Natural killer cell (primary cell): Measurements from ENCODE around the gene IL17F. TPM values are rescaled to one million over a fixed set of nuclear protein-coding genes. Genes with fewer than 3 reads are reported as not detected.

Experiments
- ATAC-seq, 3 donors: fragments of 150-1000 bp in 2 of 3; fragments of 200-7000 bp in 1 of 3; cut with Tn5 transposase; 1 replicate in 1 of 3; 2 replicates in 2 of 3; pipeline ENCODE4 v1.10.0; 2021; ENCODE audit warnings: mild to moderate bottlenecking in 2 of 3, moderate library complexity in 2 of 3
- DNase-seq, 2 donors: peaks; one replicate each; pipeline versions ENCODE4 v3.0.0 to v3.0.0-alpha.2; 2013 to 2021; ENCODE audit warnings: mixed read lengths in 1 of 2
- H3K27ac ChIP-seq: one replicate; pipeline ENCODE4 v1.5.1; 2013; ENCODE audit warnings: mild to moderate bottlenecking, low read length
- H3K27me3 ChIP-seq: one replicate; pipeline ENCODE4 v1.6.1; 2013; ENCODE audit warnings: low read length; ENCODE audit not compliant: control insufficient read depth, insufficient read depth
- H3K36me3 ChIP-seq: one replicate; pipeline ENCODE4 v1.6.1; 2013; ENCODE audit warnings: low read length; ENCODE audit not compliant: control insufficient read depth, insufficient read depth
- H3K4me1 ChIP-seq: one replicate; pipeline ENCODE4 v1.6.1; 2013; ENCODE audit warnings: low read length; ENCODE audit not compliant: control insufficient read depth, insufficient read depth
- H3K4me3 ChIP-seq: one replicate; pipeline ENCODE4 v1.5.1; 2013; ENCODE audit warnings: low read length
- H3K9me3 ChIP-seq: one replicate; pipeline ENCODE4 v1.6.1; 2013; ENCODE audit warnings: low read length; ENCODE audit not compliant: control insufficient read depth, insufficient read depth
- H3K27ac Mint-ChIP-seq, 2 donors: one replicate each; pipeline ENCODE4 v1.8.0; 2022; ENCODE audit warnings: mild to moderate bottlenecking in 2 of 2, mixed read lengths in 2 of 2, moderate library complexity in 1 of 2
- H3K27me3 Mint-ChIP-seq, 2 donors: one replicate each; pipeline ENCODE4 v1.8.0; 2022; ENCODE audit warnings: low read depth in 2 of 2, mixed read lengths in 2 of 2
- H3K36me3 Mint-ChIP-seq: one replicate; pipeline ENCODE4 v1.8.0; 2022; ENCODE audit warnings: mixed read lengths
- H3K4me1 Mint-ChIP-seq, 2 donors: one replicate each; pipeline ENCODE4 v1.8.0; 2022; ENCODE audit warnings: mixed read lengths in 2 of 2
- H3K4me3 Mint-ChIP-seq: one replicate; pipeline ENCODE4 v1.8.0; 2022; ENCODE audit warnings: mild to moderate bottlenecking, moderate library complexity, mixed read lengths
- H3K9me3 Mint-ChIP-seq, 2 donors: one replicate each; pipeline ENCODE4 v1.8.0; 2022; ENCODE audit warnings: mixed read lengths in 2 of 2
- WGBS: methylation state at CpG from one replicate; pipeline ENCODE4 v1.1.7; 2013; ENCODE audit warnings: missing lambda C conversion rate; ENCODE audit not compliant: insufficient coverage; 5-methylcytosine and 5-hydroxymethylcytosine counted together
- intact Hi-C: fragments of 100-400 bp; cut with micrococcal nuclease; formaldehyde crosslinking; loops from one replicate; pipeline ENCODE4 v1.14.2; 2022
- total RNA-seq, 4 donors: library from RNA; stranded (reverse); fragments of 120-200 nt in 1 of 4; gene quantifications; one replicate each; pipeline versions ENCODE4 v1.2.3 to v1.2.4, GENCODE V29; 2013 to 2022
- TF ChIP-seq, protein P1 (sequence below): fragments of 200-600 bp; IDR thresholded peaks from one replicate; pipeline ENCODE4 v1.8.0; 2022; ENCODE audit warnings: antibody characterized with exemption

The IL17F gene
- total RNA-seq, 3 donors from 2014 or later (not counting 1 experiment from before 2014, with no cell fraction given), result not detected

DNA sequence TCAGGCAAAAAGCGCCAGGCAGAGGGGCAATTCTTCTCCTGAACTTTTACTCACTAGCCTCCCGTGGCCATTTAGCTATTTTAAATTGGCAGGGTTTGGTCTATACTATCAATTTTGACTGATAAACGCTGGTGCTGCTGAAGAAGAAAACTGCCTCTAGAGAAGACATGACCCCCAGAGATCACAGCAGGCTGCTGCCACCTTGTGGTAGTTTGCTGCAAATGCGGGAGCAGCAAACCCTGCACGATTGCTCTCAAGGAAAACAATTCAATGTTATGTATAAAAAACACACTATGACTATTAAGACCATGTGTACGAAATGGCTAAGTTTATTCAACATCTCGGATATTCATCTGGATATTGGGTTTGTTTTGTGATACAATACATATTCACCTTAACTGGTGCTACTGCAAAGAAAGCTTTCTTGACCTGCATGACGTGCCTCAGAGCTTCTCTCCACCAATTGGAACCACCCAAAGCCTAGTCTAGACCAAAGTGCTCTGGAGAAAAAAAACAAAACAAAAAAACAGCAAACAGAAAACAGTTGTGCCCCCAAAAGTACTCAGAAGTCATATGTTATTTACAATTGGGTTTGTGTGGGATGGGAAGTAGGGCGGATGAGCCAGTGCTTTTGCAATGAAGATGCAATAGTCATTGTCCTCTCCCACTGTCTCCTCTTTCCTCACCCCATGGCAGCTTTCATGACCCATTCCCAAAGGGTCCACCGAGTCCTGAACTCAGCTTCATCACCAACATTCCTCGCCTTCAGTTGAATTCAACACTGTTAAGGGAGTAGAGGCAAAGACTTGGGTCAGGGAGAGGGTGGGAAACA is 19.6 kb upstream of the IL17F start:
- DNase-seq, result peak; percentile 50 to 83
- peak; percentile 77 to 94 (median 91) for ATAC-seq
- peaks cover 31% of the 10 kb centered on the region for H3K36me3 Mint-ChIP-seq
- H3K27me3 ChIP-seq, result no peaks in the 10 kb centered on the region
- no peaks in the 10 kb centered on the region for H3K27me3 Mint-ChIP-seq
- no peaks in the 10 kb centered on the region for H3K4me1 ChIP-seq
- H3K9me3 ChIP-seq, result no peaks in the 10 kb centered on the region
- 49% methylated on average over 7 of the region's 11 CpGs for WGBS
- H3K27ac Mint-ChIP-seq, result no peak overlapping the region
- no peak overlapping the region for H3K4me3 Mint-ChIP-seq
- H3K36me3 ChIP-seq, result peaks cover 64% of the 10 kb centered on the region
- H3K4me1 Mint-ChIP-seq, result peaks cover 0 to 5% of the 10 kb centered on the region in 2 donors
- no peak overlapping the region for H3K27ac ChIP-seq
- no peaks in the 10 kb centered on the region for H3K9me3 Mint-ChIP-seq
- intact Hi-C loops, result loop anchor here (1.0 to 5.0 kb wide), 4 partner anchors 101 to 407 kb away; no protein-coding TSS in a partner anchor
- H3K4me3 ChIP-seq, result no peak overlapping the region
- TF ChIP-seq, protein P1, sequence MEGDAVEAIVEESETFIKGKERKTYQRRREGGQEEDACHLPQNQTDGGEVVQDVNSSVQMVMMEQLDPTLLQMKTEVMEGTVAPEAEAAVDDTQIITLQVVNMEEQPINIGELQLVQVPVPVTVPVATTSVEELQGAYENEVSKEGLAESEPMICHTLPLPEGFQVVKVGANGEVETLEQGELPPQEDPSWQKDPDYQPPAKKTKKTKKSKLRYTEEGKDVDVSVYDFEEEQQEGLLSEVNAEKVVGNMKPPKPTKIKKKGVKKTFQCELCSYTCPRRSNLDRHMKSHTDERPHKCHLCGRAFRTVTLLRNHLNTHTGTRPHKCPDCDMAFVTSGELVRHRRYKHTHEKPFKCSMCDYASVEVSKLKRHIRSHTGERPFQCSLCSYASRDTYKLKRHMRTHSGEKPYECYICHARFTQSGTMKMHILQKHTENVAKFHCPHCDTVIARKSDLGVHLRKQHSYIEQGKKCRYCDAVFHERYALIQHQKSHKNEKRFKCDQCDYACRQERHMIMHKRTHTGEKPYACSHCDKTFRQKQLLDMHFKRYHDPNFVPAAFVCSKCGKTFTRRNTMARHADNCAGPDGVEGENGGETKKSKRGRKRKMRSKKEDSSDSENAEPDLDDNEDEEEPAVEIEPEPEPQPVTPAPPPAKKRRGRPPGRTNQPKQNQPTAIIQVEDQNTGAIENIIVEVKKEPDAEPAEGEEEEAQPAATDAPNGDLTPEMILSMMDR, result peak; percentile 95

DNA sequence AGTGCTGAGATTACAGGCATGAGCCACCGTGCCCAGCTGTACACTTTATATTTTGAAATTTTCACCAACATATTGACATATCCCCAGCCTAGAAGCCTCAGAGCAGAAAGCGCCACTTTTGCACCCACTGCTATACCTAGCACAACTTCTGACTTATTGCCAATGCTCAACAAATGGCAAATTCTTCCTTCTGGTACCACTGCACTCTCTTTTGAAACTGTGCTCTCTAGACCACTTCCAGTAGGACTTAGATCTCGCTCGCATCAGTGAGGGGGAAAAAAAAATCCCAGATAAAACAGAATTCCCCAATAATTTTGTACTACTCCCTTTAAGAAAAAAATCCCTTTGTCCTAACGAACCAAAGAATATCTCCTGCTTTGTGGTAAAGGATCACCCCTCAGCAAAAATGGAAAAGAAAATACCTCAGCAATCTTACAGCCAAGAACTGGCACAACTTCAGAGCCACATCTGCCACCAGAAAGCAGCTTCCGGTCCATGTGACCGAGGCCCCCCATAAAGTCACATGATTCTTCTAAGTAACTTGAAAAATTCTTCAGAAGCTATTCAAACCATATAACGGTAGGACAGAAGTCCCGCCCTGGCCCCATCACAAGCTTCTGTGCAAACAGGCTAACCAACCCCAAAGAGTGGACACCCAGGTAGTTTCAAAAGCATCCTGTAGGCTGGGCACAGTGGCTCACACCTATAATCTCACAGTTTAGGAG is 18.5 kb upstream of the IL17F start:
- Histone ChIP-seq H3K4me1 (no peaks in the 10 kb centered on the region), H3K36me3 (peaks cover 52% of the 10 kb centered on the region), H3K9me3 (no peaks in the 10 kb centered on the region), H3K4me3 (no peak overlapping the region), H3K27me3 (no peaks in the 10 kb centered on the region), H3K27ac (no peak overlapping the region)
- ATAC-seq, result no peak
- H3K27ac Mint-ChIP-seq, result no peak overlapping the region
- H3K27me3 Mint-ChIP-seq, result no peaks in the 10 kb centered on the region
- H3K36me3 Mint-ChIP-seq, result peaks cover 22% of the 10 kb centered on the region
- TF ChIP-seq, protein P1, result no peak
- 86% methylated on average over 9 of the region's 9 CpGs for WGBS
- peaks cover 0 to 5% of the 10 kb centered on the region in 2 donors for H3K4me1 Mint-ChIP-seq
- DNase-seq, result peak in 1 of 2 donors; percentile 49
- intact Hi-C loops, result loop anchor here (1.0 to 5.0 kb wide), 4 partner anchors 99 to 405 kb away; no protein-coding TSS in a partner anchor
- H3K4me3 Mint-ChIP-seq, result no peak overlapping the region
- H3K9me3 Mint-ChIP-seq, result no peaks in the 10 kb centered on the region

GRCh38 chr6:52261229-52261628 is 16.9 kb upstream of the IL17F start:
- intact Hi-C loops, result loop anchor here (5.0 kb wide), 2 partner anchors 159 to 404 kb away; no protein-coding TSS in a partner anchor
- Mint-ChIP-seq H3K27ac (no peak overlapping the region), H3K27me3 (no peaks in the 10 kb centered on the region), H3K4me1 (peaks cover 0 to 5% of the 10 kb centered on the region in 2 donors), H3K36me3 (peaks cover 10% of the 10 kb centered on the region), H3K4me3 (no peak overlapping the region), H3K9me3 (no peaks in the 10 kb centered on the region)
- peaks cover 4% of the 10 kb centered on the region for H3K27me3 ChIP-seq
- TF ChIP-seq, protein P1, result no peak
- DNase-seq, result no peak
- peaks cover 44% of the 10 kb centered on the region for H3K36me3 ChIP-seq
- WGBS, result 93% methylated on average over 6 of the region's 6 CpGs
- no peak overlapping the region for H3K4me3 ChIP-seq
- H3K4me1 ChIP-seq, result no peaks in the 10 kb centered on the region
- H3K27ac ChIP-seq, result no peak overlapping the region
- no peak for ATAC-seq
- H3K9me3 ChIP-seq, result no peaks in the 10 kb centered on the region
